C4-2B (cell line): ENCODE measurements around the gene CHN1.

Experiments
- H3K27ac ChIP-seq: fragments of 450-650 bp; 2 replicates; pipeline ENCODE4 v1.5.1; 2017
- CTCF ChIP-seq: fragments of 450-650 bp; conservative IDR thresholded peaks from 2 replicates; pipeline ENCODE4 v1.5.1; 2017; ENCODE audit warnings: mild to moderate bottlenecking
- ZFX ChIP-seq: fragments of 450-650 bp; IDR thresholded peaks from 2 replicates; pipeline ENCODE4 v1.6.1; 2017

Gene CHN1

GRCh38 chr2:174945601-174946260 lies 59.5 kb downstream of the CHN1 start:
- H3K27ac ChIP-seq = no peak overlapping the region
- no peak for TF ChIP-seq CTCF
- no peak for TF ChIP-seq ZFX

- no peak overlapping the region for H3K27ac ChIP-seq
- TF ChIP-seq ZFX (no peak), CTCF (no peak)
Measured at GRCh38 chr2:174939046-174939445, 66.1 kb downstream of the CHN1 start.

DNA sequence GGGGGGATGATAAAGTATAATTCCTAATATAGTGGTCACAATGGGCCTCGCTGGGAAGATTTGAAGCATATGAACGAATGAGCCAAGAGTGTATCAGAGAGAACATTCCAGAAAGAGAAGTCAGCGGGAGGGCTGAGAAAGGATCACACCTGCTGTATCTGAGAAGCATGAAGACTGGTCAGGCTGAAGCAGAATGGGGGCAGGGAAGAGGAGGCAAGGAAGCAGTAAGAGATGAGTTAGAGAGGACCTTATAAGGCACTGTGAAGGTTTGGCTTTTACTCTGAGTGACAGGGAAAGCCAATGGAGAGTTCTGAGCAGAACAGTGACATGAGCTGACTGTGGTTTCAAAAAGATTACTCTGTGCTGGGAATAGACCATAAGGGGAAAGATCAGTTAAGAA lies 73.5 kb downstream of the CHN1 start:
- TF ChIP-seq ZFX (no peak), CTCF (no peak)
- no peak overlapping the region for H3K27ac ChIP-seq

- TF ChIP-seq ZFX = no peak
- no peak for TF ChIP-seq CTCF
Measured at GRCh38 chr2:174929786-174930185, 75.4 kb downstream of the CHN1 start.

DNA sequence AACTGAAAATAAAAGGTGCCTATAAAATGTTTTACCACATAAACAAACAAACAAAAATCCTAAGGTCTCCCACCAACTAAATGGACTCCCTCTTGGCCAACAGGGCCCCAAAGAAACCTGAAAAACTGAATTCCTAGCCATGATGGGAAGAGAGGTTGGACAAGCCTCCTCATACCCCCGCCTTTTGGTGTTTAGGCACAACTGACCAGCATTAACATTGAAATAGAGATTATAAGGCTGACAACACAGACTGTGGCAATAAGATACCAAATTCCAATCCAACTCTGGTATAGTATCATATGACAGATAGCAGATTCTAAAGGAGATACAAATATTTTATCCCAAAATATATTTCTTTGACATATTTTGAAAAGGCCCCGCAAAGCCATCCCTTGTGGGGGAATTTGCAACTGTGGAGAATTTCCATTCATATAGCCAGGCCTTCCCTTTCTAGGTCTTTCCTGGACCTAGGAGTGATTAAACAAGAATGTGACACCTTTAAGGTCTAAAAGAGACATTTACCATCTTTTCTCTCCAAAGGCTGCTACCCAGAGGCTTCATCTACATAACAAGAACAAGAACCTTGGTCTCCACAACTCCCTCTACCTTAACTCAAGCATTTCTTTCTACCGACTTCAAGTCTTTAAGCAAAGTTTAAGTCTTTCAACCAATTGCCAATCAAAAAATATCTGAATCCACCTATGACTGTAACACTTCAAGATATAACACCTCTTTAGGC lies 80.0 kb downstream of the CHN1 start:
- TF ChIP-seq ZFX = no peak
- no peak for TF ChIP-seq CTCF
- H3K27ac ChIP-seq = no peak overlapping the region

More at GRCh38 chr2:174929786-174930185, 75.4 kb downstream of the CHN1 start:
- no peak overlapping the region for H3K27ac ChIP-seq

- no peak overlapping the region for H3K27ac ChIP-seq
- TF ChIP-seq ZFX (no peak), CTCF (no peak)
Measured at GRCh38 chr2:174924061-174924693, 81.0 kb downstream of the CHN1 start.
